Measurements from ENCODE around the gene BABAM2. TPM values are rescaled to one million over a fixed set of nuclear protein-coding genes. Genes with fewer than 3 reads are reported as not detected.

BABAM2 gene
- total RNA-seq, 2 donors from 2014 or later, result 36.4 to 40.9 TPM

DNA sequence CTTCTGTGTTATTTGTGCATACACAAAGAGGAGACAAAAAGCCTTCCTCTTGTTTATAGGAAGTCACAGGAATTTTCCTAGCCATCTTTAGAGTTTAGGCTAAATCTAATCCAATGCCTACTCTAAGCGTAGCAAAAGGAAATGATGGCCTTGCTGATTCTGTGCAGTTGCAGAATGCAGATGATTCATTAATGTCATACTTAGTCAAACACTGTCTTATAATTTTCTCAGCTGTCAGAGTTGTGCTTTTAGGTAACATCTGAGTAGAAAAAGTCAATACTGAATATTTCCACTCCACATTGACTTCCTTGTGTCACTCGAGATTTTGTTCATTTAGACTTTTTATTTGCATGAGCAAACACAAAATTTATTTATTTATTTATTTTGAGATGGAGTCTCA lies 344.3 kb downstream of the BABAM2 start:
- no peaks in the 10 kb centered on the region for H3K36me3 ChIP-seq (ENCODE audit: control insufficient read depth, insufficient read depth, low read length)
- Mint-ChIP-seq H3K4me1 (no peaks in the 10 kb centered on the region), H3K27ac (no peak overlapping the region), H3K27me3 (ENCODE audit: insufficient read depth) (no peaks in the 10 kb centered on the region), H3K36me3 (ENCODE audit: low read depth) (peaks cover 2% of the 10 kb centered on the region), H3K9me3 (no peaks in the 10 kb centered on the region), H3K4me3 (no peak overlapping the region)
- DNase-seq, result no peak
- no peaks in the 10 kb centered on the region for H3K9me3 ChIP-seq (ENCODE audit: control insufficient read depth, low read length)
- TF ChIP-seq, protein P1, sequence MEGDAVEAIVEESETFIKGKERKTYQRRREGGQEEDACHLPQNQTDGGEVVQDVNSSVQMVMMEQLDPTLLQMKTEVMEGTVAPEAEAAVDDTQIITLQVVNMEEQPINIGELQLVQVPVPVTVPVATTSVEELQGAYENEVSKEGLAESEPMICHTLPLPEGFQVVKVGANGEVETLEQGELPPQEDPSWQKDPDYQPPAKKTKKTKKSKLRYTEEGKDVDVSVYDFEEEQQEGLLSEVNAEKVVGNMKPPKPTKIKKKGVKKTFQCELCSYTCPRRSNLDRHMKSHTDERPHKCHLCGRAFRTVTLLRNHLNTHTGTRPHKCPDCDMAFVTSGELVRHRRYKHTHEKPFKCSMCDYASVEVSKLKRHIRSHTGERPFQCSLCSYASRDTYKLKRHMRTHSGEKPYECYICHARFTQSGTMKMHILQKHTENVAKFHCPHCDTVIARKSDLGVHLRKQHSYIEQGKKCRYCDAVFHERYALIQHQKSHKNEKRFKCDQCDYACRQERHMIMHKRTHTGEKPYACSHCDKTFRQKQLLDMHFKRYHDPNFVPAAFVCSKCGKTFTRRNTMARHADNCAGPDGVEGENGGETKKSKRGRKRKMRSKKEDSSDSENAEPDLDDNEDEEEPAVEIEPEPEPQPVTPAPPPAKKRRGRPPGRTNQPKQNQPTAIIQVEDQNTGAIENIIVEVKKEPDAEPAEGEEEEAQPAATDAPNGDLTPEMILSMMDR (conservative IDR thresholded peaks at IDR 0.05), result no peak
- WGBS, 2 experiments (ENCODE audit: insufficient coverage in 1 of 2, insufficient read length in 1 of 2), result 93 to 100% methylated on average over 1 to 2 of the region's 2 CpGs
- no peaks in the 10 kb centered on the region for H3K4me1 ChIP-seq (ENCODE audit: control insufficient read depth, insufficient read depth, low read length)
- no peaks in the 10 kb centered on the region for H3K27me3 ChIP-seq (ENCODE audit: control insufficient read depth, insufficient read depth, low read length, poor library complexity, severe bottlenecking)
- H3K4me3 ChIP-seq (ENCODE audit: low read length), result no peak overlapping the region
- no peak overlapping the region for H3K27ac ChIP-seq (ENCODE audit: low read depth, low read length)
- H3K9ac ChIP-seq (ENCODE audit: extremely low read depth, low read length, poor library complexity, severe bottlenecking), result no peak overlapping the region

DNA sequence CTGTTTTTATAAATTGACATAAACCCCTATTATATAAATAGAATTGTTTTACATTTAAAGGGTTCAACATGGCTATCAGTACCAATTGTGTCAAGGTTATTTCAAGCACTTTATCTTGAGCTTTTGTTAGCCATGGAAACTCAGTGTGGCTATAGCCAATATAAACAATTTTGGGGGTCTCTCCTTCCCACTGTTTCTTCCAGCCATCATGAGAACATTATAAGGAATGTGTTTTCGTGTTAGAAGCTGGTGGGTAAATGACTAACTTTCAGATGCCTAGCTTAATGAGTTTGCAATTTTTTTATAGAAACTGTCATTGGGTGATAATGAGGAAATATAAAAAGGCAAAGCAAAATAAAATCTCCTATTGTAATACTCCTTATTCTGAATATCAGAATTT lies 348.7 kb downstream of the BABAM2 start:
- Histone ChIP-seq H3K27ac (ENCODE audit: low read depth, low read length) (no peak overlapping the region), H3K9me3 (ENCODE audit: control insufficient read depth, low read length) (no peaks in the 10 kb centered on the region), H3K4me3 (ENCODE audit: low read length) (no peak overlapping the region), H3K4me1 (ENCODE audit: control insufficient read depth, insufficient read depth, low read length) (no peaks in the 10 kb centered on the region), H3K27me3 (ENCODE audit: control insufficient read depth, insufficient read depth, low read length, poor library complexity, severe bottlenecking) (no peaks in the 10 kb centered on the region), H3K36me3 (ENCODE audit: control insufficient read depth, insufficient read depth, low read length) (no peaks in the 10 kb centered on the region), H3K9ac (ENCODE audit: extremely low read depth, low read length, poor library complexity, severe bottlenecking) (no peak overlapping the region)
- Mint-ChIP-seq H3K27me3 (ENCODE audit: insufficient read depth) (no peaks in the 10 kb centered on the region), H3K27ac (no peak overlapping the region), H3K9me3 (no peaks in the 10 kb centered on the region), H3K4me3 (no peak overlapping the region), H3K4me1 (no peaks in the 10 kb centered on the region), H3K36me3 (ENCODE audit: low read depth) (peaks cover 6% of the 10 kb centered on the region)
- DNase-seq, result no peak
- TF ChIP-seq, protein P1 (conservative IDR thresholded peaks at IDR 0.05), result no peak
- WGBS, 2 experiments (ENCODE audit: insufficient coverage in 1 of 2, insufficient read length in 1 of 2), result 75% methylated on average over 1 of the region's 1 CpG; no CpG with 5 or more reads in 1 of the 2 experiments

DNA sequence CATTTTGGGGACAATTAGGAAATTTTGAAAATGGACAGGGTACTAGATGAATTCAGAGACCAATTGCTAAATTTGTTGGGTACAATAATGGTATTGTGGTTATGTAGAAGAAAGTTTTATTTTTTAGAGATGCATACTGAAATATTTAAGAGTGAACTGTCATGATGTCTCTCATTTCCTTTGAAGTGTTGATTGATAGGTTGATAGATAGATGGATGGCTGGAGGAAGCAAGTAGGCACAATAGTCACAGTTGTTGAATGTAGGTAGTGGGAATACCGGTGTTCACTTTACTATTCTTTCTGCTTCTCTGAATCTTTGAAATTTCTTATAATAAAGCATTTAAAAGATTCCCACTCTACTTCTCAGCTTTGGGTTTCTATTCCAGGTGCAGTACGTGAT lies 350.4 kb downstream of the BABAM2 start:
- no peaks in the 10 kb centered on the region for H3K9me3 Mint-ChIP-seq
- peaks cover 6% of the 10 kb centered on the region for H3K36me3 Mint-ChIP-seq (ENCODE audit: low read depth)
- 86 to 93% methylated on average over 1 to 2 of the region's 2 CpGs for WGBS, 2 experiments (ENCODE audit: insufficient coverage in 1 of 2, insufficient read length in 1 of 2)
- Histone ChIP-seq H3K4me3 (ENCODE audit: low read length) (no peak overlapping the region), H3K9me3 (ENCODE audit: control insufficient read depth, low read length) (no peaks in the 10 kb centered on the region), H3K27me3 (ENCODE audit: control insufficient read depth, insufficient read depth, low read length, poor library complexity, severe bottlenecking) (no peaks in the 10 kb centered on the region), H3K9ac (ENCODE audit: extremely low read depth, low read length, poor library complexity, severe bottlenecking) (no peak overlapping the region), H3K36me3 (ENCODE audit: control insufficient read depth, insufficient read depth, low read length) (no peaks in the 10 kb centered on the region), H3K4me1 (ENCODE audit: control insufficient read depth, insufficient read depth, low read length) (no peaks in the 10 kb centered on the region), H3K27ac (ENCODE audit: low read depth, low read length) (no peak overlapping the region)
- H3K4me1 Mint-ChIP-seq, result no peaks in the 10 kb centered on the region
- no peak overlapping the region for H3K4me3 Mint-ChIP-seq
- no peak for DNase-seq
- H3K27ac Mint-ChIP-seq, result no peak overlapping the region
- H3K27me3 Mint-ChIP-seq (ENCODE audit: insufficient read depth), result no peaks in the 10 kb centered on the region
- TF ChIP-seq, protein P1 (conservative IDR thresholded peaks at IDR 0.05), result no peak

Measured in endodermal cell (in vitro differentiated cells).